Measurements from ENCODE around the gene ANKRD13C.
"Not testable (repeated sequence)": the region's sequence is repeated elsewhere in the genome, so short reads cannot be mapped to it uniquely, and the experiment has no call there.

Gene ANKRD13C

DNA sequence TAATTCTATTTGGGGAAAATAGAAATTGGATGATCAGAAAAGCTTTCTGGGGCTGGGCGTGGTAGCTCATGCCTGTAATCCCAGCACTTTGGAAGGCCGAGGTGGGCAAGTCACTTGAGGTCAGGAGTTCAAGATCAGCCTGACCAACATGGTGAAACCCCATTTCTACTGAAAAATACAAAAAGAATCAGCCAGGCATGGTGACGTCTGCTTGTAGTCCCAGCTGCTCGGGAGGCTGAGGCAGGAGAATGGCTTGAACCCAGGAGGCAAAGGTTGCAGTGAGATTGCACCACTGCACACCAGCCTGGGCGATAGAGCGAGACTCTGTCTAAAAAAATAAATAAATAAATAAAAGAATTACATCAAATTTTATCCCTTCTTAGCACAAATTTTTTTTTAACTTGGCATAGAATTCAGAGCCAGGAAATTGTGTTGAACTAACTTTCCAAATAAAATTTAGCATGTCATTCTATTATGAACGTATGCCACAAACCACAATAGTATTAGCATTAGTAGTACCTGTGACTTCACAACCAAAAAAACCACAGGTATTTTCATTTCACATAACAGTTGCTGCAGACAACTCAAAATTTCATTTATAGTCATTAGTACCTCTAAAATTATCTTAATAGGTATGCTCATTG is 4.5 kb upstream of the ANKRD13C start:
- DNase-seq (ENCODE audit: low spot score), result no peak

DNA sequence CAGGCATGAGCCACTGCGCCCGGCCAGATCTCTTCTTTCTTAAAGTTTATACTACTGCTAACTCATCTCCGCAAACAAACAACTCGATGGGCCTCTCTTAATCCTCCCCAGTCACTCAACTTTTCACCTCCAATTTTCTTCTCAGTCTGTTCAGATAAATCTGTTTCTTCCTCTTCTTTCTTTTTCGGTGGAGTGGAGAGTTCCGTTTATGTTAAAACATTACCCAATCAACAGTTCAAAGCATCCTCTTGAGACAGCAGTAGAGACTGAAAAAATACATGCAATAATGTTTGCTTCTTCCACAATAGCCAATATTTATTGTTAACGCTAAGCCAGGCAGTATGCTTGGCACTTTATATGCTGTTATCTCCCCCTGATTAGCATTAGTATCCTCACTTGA is 1.4 kb upstream of the ANKRD13C start:
- DNase-seq (ENCODE audit: low spot score), result no peak

DNA sequence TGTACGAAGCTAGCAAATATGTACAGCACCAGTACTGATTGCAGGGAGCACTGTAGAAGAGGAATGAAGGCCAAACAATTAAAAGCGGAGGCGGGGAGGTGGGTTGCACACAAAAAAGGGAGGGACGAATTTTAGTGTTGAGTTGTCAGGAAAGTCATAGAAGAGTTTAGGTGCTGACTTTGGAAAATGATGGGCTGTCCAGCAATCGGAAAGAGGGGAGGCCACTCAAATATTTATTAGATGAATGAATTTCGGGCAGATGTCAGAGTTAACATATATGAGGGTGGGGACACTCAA is 537 bp upstream of the ANKRD13C start:
- no peak for DNase-seq (ENCODE audit: low spot score)

DNA sequence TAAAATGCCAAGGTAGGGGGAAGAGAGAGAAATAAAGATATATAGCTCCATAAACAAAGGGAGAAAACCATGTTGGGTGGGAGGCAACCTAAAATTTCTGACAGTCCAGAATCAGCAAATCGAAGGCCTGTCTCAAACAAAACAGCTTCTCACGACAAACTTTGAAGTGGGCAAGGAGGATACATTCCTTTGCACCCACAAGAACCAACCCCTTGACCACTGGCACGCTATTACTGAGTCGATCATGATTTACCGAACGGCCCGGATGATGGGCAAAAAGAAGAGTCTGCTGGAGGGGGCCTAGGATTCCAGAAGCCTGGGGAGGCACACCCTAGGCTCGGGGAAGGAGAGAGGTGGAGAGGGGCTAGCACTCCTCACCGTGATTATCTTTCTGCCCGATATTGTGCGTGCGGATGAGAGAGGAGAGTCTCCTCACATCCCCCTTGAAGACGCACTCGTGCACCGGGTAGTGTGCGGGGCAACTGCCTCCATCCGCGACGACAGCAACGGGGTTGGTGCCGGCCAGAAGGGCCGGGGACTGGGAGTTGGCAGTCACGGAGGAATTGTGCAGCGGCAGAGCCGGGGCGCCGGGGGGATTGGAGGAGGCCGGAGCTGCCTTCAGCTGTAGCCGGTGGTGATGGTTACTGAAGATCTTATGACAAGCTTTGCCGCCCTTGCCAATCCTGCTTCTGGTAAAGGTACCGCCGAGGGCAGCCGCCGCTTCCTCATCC is 756 bp downstream of the ANKRD13C start:
- DNase-seq (ENCODE audit: low spot score), result peak; percentile 27

DNA sequence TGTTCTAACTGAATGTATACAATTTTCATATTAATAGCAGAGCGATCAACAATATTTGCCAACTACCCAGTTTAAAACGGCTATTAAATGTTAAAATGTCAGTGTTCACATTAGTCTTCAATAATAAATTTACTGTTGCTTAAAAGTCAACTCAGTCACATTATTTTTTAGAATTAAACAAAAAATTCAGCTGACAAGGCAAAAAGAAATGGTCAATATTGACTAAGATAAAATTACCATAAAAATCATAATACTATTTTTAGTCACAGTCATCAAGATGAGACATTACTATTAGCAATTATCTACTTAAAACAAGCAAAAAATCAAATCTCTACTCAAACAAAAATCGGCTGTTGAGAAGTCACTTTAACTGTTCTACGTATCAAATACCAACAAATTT is 1.5 kb downstream of the ANKRD13C start:
- no peak for DNase-seq (ENCODE audit: low spot score)

DNA sequence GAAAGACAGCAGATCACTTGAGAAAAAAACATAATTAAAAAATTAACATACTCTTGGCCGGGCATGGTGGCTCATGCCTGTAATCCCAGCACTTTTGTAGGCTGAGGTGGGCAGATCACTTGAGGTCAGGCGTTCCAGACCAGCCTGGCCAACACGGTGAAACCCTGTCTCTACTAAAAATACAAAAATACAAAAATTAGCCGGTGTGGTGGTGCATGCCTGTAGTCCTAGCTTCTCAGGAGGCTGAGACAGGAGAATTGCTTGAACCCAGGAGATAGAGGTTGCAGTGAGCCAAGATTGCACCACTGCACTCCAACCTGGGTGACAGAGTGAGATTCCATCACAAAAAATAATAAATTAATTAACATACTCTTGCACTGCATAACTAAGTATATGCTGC is 4.7 kb downstream of the ANKRD13C start:
- not testable (repeated sequence) for DNase-seq (ENCODE audit: low spot score)

DNA sequence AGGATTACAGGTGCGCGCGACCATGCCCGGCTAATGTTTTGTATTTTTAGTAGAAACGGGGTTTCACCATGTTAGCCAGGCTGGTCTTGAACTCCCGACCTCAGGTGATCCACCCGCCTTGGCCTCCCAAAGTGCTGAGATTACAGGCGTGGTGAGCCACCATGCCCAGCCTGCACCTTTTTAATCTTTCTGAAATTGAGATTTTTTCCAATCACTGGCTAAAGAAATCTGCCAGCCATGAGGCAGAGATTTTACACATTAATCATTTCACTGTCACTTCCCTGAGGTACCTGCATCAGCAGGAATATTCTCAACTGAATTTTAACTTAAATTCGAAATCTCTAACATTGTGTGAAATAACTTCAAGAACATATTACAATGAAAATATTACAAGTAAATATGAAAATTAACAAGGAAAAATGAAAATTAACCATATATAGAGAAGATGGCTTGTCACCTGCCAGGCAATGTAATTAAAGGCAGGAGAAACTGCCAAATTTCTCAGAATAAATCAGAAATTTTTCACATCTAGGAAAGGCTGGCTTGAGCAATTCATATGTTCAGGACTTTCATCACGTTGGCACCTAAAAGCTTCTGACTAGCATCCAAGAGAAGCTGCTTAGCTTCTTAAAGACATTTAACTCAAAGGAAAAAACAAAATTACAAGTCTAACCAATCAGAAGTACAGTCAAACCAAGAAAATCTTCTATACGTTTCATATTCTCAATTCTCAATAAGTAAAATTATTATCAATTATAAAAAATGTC is 5.9 kb downstream of the ANKRD13C start:
- no peak for DNase-seq (ENCODE audit: low spot score)

DNA sequence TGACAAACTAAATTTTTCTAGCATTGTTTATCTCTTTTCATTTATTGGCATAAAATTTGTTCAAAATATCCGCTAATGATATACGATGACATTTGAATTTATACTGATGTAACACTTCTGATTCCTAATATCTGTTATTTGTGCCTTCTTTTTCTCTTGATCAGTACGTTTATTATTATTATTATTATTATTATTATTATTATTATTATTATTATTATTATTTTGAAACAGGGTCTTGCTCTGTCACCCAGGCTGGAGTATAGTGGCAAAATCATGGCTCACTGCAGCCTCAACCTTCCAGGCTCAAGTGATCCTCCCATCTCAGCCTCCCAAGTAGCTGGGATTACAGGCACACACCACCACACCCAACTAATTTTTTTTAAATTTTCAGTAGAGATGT is 14.9 kb downstream of the ANKRD13C start:
- not testable (repeated sequence) for DNase-seq (ENCODE audit: low spot score)

DNA sequence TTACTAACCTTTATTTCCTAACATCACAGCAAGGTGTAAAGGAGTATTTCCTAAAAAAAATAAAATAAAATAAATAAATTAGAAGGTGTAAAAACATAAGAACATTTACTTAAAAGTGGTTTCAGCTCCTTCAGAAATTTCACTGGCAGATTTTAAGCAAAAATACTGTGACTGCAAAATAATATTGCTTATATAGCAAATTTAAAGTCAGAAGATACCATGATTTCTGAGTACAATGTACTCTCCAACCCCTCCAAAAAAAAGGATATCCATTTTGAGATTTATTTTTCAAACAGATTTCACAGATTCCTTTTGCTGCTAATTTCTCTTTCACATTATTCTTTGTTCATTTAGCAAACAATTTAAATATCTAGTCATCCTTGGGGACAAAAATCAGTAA is 18.5 kb downstream of the ANKRD13C start:
- no peak for DNase-seq (ENCODE audit: low spot score)

DNA sequence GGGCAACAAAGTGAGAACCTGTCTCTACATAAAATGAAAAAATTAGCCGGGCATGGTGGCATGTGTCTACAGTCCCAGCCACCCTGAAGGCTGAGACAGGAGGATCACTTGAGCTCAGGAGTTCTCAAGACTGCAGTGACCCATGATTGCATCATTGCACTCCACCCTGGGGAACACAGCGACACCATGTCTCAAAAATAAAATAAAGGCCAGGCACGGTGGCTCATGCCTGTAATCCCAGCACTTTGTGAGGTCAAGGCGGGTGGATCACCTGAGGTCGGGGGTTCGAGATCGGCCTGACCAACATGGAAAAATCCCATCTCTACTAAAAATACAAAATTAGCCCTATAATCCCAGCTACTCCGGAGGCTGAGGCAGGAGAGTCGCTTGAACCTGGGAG is 20.1 kb downstream of the ANKRD13C start:
- DNase-seq (ENCODE audit: low spot score), result no peak

DNA sequence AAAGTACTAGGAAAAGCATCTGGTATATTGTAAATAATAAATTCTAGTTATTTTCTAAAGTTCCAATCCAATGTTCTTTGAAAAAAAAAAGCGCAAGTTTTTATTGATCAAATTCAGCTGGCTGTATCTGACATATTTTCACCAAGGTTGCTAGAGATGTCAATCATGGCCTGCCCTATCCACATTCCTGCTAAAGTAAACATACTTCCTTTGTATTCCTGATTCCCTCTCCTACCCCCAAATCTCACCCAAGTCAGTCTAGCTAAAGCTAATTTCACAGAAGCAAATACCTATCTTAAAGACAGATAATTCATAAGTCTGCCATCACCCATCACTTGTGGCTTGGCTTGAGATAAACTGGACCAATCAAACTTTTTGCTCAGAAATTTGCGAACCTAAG is 21.3 kb downstream of the ANKRD13C start:
- DNase-seq (ENCODE audit: low spot score), result no peak

DNA sequence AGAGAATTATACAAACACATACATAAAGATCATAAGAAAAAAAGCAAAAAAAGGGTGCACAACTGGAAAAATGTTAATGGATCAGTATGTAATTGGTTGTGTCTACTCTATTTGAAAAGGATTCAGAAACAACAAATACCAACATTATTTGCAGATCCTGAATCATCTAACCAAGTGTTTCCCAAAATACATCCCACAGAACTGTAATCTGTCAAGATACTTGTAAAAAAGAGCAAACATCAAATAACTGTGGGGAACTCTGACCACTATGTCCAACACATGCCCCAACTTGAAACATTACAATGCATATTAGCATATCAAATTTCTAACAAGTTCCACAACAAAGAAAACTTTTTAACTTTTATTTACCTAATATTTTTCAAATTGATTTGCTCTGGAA is 22.6 kb downstream of the ANKRD13C start:
- no peak for DNase-seq (ENCODE audit: low spot score)

DNA sequence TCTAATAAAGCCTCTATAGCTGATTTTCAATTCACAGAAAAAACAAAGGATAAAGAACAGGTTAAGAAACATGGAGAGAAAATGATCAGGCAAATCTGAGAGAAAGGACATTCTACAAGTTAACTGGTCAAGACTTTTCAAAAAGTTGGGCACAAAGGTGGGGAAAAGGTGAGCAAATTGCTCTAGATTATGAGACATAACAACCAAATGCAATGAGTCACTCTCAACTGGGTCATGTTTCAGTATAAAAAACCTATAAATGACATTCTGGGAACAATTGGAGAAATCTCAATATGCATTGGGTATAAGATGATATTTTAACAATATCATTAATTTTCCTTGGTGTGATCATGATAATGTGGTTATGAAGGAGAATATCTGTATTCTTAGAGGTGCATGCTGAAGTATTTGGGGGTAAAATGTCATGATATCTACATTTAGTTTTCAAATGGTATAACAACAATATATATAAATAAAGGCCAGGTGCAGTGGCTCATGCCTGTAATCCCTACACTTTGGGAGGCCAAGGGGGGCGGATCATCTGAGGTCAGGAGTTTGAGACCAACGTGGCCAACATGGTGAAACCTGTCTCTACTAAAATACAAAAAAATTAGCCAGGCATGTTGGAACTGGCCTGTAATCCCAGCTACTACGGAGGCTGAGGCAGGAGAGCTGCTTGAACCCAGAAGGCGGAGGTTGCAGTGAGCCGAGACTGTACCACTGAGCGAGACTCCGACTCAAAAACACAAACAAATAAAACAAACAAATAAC is 27.0 kb downstream of the ANKRD13C start:
- DNase-seq (ENCODE audit: low spot score), result no peak

DNA sequence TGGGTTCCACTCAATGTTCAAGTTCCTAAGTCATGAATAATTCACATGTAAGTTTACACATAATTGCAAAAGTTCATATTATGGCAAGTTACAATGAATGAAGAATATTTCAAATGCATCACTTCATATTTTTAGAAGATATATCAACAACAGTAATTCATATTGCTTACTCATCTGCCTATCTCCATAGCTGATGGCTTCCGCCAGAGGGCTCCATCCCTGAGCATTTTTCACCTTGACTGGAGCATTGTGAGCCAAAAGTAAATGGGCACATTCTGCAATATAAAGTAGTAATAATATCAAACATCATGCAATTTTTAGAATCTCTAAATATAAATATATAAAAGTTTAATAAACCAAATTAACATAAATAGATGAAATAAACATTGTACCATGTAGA is 29.8 kb downstream of the ANKRD13C start:
- DNase-seq (ENCODE audit: low spot score), result no peak

DNA sequence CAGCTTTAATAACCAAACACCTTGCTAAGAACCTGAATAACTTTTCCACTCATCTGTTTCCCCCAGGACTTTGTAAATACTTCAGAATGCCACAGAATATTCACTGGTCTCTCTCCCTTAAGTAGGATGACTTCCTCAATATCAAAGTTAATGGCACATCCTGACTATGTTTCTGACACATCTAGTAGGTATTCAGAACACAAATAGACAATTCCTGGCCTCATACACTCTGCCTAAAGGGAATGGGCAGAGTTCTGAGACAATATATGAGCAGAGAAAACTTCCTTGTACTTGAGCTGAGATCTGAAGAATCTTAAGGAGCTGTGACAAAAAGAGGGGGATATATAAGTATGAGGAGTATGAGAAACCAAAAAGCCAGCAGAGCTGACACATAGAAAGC is 34.8 kb downstream of the ANKRD13C start:
- DNase-seq (ENCODE audit: low spot score), result no peak

DNA sequence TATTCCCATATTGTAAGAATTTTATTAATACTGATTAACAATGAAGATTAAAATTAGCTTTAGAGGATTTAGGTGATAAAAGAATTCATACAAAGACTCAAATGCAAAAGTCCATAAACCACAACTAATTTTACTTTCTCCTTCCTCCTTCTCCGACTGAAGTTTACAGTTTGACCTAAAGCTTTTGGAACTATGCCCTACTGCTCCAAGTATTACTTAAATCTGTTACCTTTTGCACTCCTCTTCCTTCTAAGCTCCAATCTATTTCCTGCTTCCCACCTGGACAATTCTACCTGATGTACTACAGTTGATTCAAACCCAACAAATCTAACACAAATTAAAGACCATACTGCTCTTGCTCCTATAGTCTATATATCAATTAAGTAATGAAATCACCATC is 36.3 kb downstream of the ANKRD13C start:
- DNase-seq (ENCODE audit: low spot score), result no peak

DNA sequence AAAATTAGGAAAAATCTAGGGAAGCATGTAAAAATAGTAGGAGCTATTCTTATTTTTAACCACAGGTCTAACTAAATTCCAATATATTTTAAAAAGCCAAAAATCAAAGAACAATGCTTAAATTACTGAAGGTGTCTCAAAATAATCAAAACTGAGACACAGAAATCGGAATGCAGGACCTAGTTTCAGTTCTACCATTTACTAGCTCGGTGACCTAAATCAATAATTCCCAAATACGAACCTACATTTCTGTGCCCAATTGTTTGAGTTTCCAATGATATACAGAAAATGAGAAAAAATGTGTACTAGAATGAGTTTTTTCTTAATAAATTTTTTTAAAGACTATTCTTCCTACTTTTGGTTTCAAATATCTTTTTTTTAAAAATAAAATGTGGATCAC is 37.4 kb downstream of the ANKRD13C start:
- no peak for DNase-seq (ENCODE audit: low spot score)

DNA sequence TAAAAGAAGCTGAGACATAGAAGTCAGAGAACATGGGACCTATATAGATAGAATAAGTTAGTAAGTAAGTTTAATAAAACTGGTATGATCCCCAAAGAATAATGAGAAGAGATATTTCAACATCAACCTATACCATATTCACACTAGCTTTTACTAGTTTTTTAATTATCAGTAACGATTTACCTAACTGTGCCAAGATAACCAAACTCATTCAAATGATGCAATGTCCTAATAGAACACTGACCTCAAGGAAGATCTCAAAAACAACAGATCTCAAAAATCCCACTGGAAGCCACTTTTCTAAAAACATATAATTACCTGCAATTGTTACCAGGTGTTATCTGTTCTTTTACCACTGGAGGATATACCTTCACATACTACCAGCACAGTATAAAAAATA is 38.7 kb downstream of the ANKRD13C start:
- no peak for DNase-seq (ENCODE audit: low spot score)

DNA sequence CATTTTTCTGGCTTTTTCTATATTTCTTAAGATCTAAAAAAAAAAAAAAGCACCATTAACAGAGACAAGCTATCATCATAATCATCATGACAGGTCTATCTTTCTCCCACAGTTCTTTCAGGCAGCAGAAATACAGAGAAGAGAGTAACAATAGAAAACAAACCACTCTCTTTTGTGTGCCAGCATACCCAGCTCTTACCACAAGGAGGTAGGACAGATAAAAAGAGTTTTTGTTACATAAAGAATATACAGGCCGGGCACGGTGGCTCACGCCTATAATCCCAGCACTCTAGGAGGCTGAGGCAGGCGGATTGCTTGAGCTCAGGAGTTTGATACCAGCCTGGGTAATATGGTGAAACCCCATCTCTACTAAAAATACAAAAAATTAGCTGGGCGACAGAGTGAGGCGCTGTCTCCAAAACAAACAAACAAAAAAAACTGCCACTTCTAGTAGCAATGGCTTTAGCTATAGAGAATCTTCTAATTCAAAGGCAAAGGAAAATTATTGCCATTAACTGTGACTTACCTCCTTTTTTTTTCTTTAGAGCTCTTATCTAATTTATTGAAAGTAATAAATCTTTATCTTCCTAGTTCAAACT is 39.7 kb downstream of the ANKRD13C start:
- peak; percentile 53 for DNase-seq (ENCODE audit: low spot score)

DNA sequence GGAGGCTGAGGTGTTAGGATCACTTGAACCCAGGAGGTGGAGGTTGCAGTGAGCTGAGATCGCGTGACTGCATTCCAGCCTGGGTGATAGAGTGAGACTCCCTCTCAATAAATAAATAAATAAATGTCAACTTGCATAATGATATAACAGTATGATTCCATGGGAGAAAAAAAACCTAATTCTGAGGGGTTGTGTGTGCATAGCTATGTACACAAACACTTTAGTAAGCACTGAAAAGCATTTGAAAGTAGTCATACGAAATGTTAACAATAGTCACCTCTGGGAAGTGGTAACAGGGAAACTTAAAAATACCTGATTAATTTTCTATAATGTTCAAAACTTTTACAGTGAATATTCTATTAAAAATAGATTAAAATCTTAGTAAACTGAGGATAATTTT is 43.2 kb downstream of the ANKRD13C start:
- no peak for DNase-seq (ENCODE audit: low spot score)

DNA sequence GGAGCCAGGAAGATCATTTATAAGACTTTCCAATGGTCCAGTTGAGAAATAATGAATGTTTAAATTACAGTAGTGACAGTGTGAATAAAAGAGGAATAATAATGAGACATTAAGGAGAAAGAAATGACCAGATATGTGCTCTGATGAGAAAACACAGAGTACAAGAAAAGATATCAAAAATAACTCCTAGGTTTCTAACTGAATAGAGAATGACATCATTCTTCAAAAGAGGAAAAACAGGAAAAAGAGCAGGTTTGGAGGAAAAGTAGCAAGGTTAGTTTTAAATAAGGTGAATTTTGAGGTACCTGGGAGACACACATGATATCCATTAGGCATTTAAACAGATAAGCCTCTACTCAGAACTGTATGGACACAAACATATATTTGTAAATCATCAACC is 55.0 kb downstream of the ANKRD13C start:
- no peak for DNase-seq (ENCODE audit: low spot score)

DNA sequence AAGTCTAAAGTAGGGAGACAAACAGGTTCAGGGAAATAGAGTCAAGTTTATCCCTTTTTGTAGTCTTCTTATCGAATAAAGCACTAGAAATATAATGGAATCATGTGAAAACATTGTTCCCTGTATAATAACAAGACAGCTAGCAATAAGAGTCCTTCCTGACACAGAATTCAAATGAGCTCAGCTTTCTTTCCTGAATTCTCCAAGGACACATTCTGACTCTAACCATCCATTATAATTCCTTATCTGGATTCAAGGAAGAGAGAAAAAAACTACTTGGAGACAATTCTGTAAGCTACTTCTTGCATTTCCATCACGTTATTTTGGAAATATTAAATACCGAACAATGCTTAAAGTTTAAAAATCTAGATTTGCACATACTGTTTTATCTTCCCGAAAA is 58.8 kb downstream of the ANKRD13C start:
- no peak for DNase-seq (ENCODE audit: low spot score)

All from pons (tissue), 1 donor.